Measurements from ENCODE around the gene FARS2.
"Not testable (repeated sequence)": the region's sequence is repeated elsewhere in the genome, so short reads cannot be mapped to it uniquely, and the experiment has no call there.

The FARS2 gene

GRCh38 chr6:5619249-5619648 lies 357.9 kb downstream of the FARS2 start:
- no peak for DNase-seq (ENCODE audit: low read depth in 2 of 3, low spot score in 2 of 3)

- no peak for DNase-seq (ENCODE audit: low read depth in 2 of 3, low spot score in 2 of 3)
Measured at GRCh38 chr6:5622276-5623005, 361.1 kb downstream of the FARS2 start.

- no peak for DNase-seq (ENCODE audit: low read depth in 2 of 3, low spot score in 2 of 3)
Measured at GRCh38 chr6:5623769-5624168, 362.5 kb downstream of the FARS2 start.

GRCh38 chr6:5624256-5624655 lies 362.9 kb downstream of the FARS2 start:
- no peak for DNase-seq (ENCODE audit: low read depth in 2 of 3, low spot score in 2 of 3)

- no peak for DNase-seq (ENCODE audit: low read depth in 2 of 3, low spot score in 2 of 3)
Measured at GRCh38 chr6:5626727-5627426, 365.6 kb downstream of the FARS2 start.

- no peak for DNase-seq (ENCODE audit: low read depth in 2 of 3, low spot score in 2 of 3)
Measured at GRCh38 chr6:5630636-5631035, 369.3 kb downstream of the FARS2 start.

- no peak for DNase-seq (ENCODE audit: low read depth in 2 of 3, low spot score in 2 of 3)
Measured at GRCh38 chr6:5632348-5632935, 371.1 kb downstream of the FARS2 start.

GRCh38 chr6:5634525-5634924 lies 373.2 kb downstream of the FARS2 start:
- DNase-seq (ENCODE audit: low read depth in 2 of 3, low spot score in 2 of 3) = no peak

- DNase-seq (ENCODE audit: low read depth in 2 of 3, low spot score in 2 of 3) = no peak
Measured at GRCh38 chr6:5636210-5637030, 375.1 kb downstream of the FARS2 start.

- DNase-seq (ENCODE audit: low read depth in 2 of 3, low spot score in 2 of 3) = no peak
Measured at GRCh38 chr6:5637714-5638113, 376.4 kb downstream of the FARS2 start.

- no peak for DNase-seq (ENCODE audit: low read depth in 2 of 3, low spot score in 2 of 3)
Measured at GRCh38 chr6:5638666-5639065, 377.4 kb downstream of the FARS2 start.

GRCh38 chr6:5639193-5639592 lies 377.9 kb downstream of the FARS2 start:
- DNase-seq (ENCODE audit: low read depth in 2 of 3, low spot score in 2 of 3) = no peak

GRCh38 chr6:5640614-5641013 lies 379.3 kb downstream of the FARS2 start:
- DNase-seq (ENCODE audit: low read depth in 2 of 3, low spot score in 2 of 3) = no peak

GRCh38 chr6:5644523-5645185 lies 383.3 kb downstream of the FARS2 start:
- no peak for DNase-seq (ENCODE audit: low read depth in 2 of 3, low spot score in 2 of 3)

GRCh38 chr6:5645328-5646290 lies 384.3 kb downstream of the FARS2 start:
- no peak for DNase-seq (ENCODE audit: low read depth in 2 of 3, low spot score in 2 of 3)

- no peak for DNase-seq (ENCODE audit: low read depth in 2 of 3, low spot score in 2 of 3)
Measured at GRCh38 chr6:5652406-5653137, 391.3 kb downstream of the FARS2 start.

GRCh38 chr6:5653801-5654200 lies 392.5 kb downstream of the FARS2 start:
- no peak for DNase-seq (ENCODE audit: low read depth in 2 of 3, low spot score in 2 of 3)

GRCh38 chr6:5656226-5656625 lies 394.9 kb downstream of the FARS2 start:
- DNase-seq (ENCODE audit: low read depth in 2 of 3, low spot score in 2 of 3) = no peak

- not testable (repeated sequence) for DNase-seq (ENCODE audit: low read depth in 2 of 3, low spot score in 2 of 3)
Measured at GRCh38 chr6:5656695-5657094, 395.4 kb downstream of the FARS2 start.

Data from activated CD8-positive, alpha-beta memory T cell treated with anti-CD3 and anti-CD28 coated beads for 48 hours (primary cell).